Endodermal cell (in vitro differentiated cells): ENCODE measurements around the gene NTN3. TPM values are rescaled to one million over a fixed set of nuclear protein-coding genes. Genes with fewer than 3 reads are reported as not detected.
A peak's percentile ranks its signal among the peaks of the same experiment; 100 is the strongest.
"Not testable (repeated sequence)": the region's sequence is repeated elsewhere in the genome, so short reads cannot be mapped to it uniquely, and the experiment has no call there.

Experiments used
- DNase-seq: peaks from one replicate; pipeline ENCODE4 v3.0.0-alpha.2; 2017
- H3K27ac ChIP-seq: 2 replicates; pipeline ENCODE4 v1.5.1; 2013; ENCODE audit warnings: mild to moderate bottlenecking, low read depth, low read length, moderate library complexity
- H3K27me3 ChIP-seq: 2 replicates; pipeline ENCODE4 v1.6.1; 2013; ENCODE audit warnings: mild to moderate bottlenecking, low read length, moderate library complexity; ENCODE audit not compliant: insufficient read depth, control insufficient read depth, poor library complexity, severe bottlenecking
- H3K36me3 ChIP-seq: 2 replicates; pipeline ENCODE4 v1.7.0; 2013; ENCODE audit warnings: mild to moderate bottlenecking, low read length, moderate library complexity; ENCODE audit not compliant: control insufficient read depth, insufficient read depth
- H3K4me1 ChIP-seq: one replicate; pipeline ENCODE4 v1.7.0; 2013; ENCODE audit warnings: low read length; ENCODE audit not compliant: control insufficient read depth, insufficient read depth
- H3K4me3 ChIP-seq: 2 replicates; pipeline ENCODE4 v1.5.1; 2013; ENCODE audit warnings: mild to moderate bottlenecking, low read length, moderate library complexity
- H3K9ac ChIP-seq: 2 replicates; pipeline ENCODE4 v1.6.1; 2013; ENCODE audit warnings: mild to moderate bottlenecking, low read length, moderate library complexity; ENCODE audit not compliant: poor library complexity, severe bottlenecking; ENCODE audit errors: extremely low read depth
- H3K9me3 ChIP-seq: 2 replicates; pipeline ENCODE4 v1.6.1; 2013; ENCODE audit warnings: mild to moderate bottlenecking, low read length, moderate library complexity; ENCODE audit not compliant: control insufficient read depth
- H3K27ac Mint-ChIP-seq: 2 replicates; pipeline ENCODE4 v1.8.0; 2020; ENCODE audit warnings: mixed read lengths
- H3K27me3 Mint-ChIP-seq: 2 replicates; pipeline ENCODE4 v1.8.0; 2021; ENCODE audit warnings: mild to moderate bottlenecking, mixed read lengths; ENCODE audit not compliant: insufficient read depth
- H3K36me3 Mint-ChIP-seq: 2 replicates; pipeline ENCODE4 v1.8.0; 2020; ENCODE audit warnings: low read depth, mixed read lengths
- H3K4me1 Mint-ChIP-seq: 2 replicates; pipeline ENCODE4 v1.8.0; 2020; ENCODE audit warnings: mixed read lengths
- H3K4me3 Mint-ChIP-seq: 2 replicates; pipeline ENCODE4 v1.8.0; 2020; ENCODE audit warnings: mild to moderate bottlenecking, moderate library complexity, mixed read lengths
- H3K9me3 Mint-ChIP-seq: 2 replicates; pipeline ENCODE4 v1.8.0; 2020; ENCODE audit warnings: mild to moderate bottlenecking, mixed read lengths
- CTCF ChIP-seq: fragments of 200-600 bp; sonication (generic); conservative IDR thresholded peaks from 2 replicates; pipeline ENCODE4 v1.5.0; 2021; ENCODE audit warnings: antibody characterized with exemption, mild to moderate bottlenecking
- WGBS, 2 experiments: methylation state at CpG; one replicate each; pipeline versions ENCODE4 v1.1.5 to v1.1.7; 2013; ENCODE audit warnings: missing lambda C conversion rate in 2 of 2, mixed read lengths in 1 of 2; ENCODE audit not compliant: insufficient coverage in 1 of 2, insufficient read length in 1 of 2; 5-methylcytosine and 5-hydroxymethylcytosine counted together
- total RNA-seq, 2 donors: library from RNA; stranded (reverse); fragmentation: NEBNext Ultra II Directional in 1 of 2; extraction: Animal tissue kit (Norgen Biotek cat#: 25700) in 1 of 2; gene quantifications; 2 replicates in 1 of 2; 3 replicates in 1 of 2; pipeline ENCODE4 v1.2.1, GENCODE V29; 2021

Gene NTN3
- total RNA-seq, 2 donors from 2014 or later, result 0.48 to 0.62 TPM

- H3K27me3 Mint-ChIP-seq, result no peaks in the 10 kb centered on the region
- H3K4me3 ChIP-seq, result no peak overlapping the region
- no peaks in the 10 kb centered on the region for H3K4me1 Mint-ChIP-seq
- H3K27ac ChIP-seq, result no peak overlapping the region
- no peak overlapping the region for H3K4me3 Mint-ChIP-seq
- no peak overlapping the region for H3K9ac ChIP-seq
- no peak for DNase-seq
- 95 to 96% methylated on average over 18 to 24 of the region's 24 CpGs for WGBS, 2 experiments
- H3K36me3 Mint-ChIP-seq, result peaks cover 76% of the 10 kb centered on the region
- H3K9me3 Mint-ChIP-seq, result no peaks in the 10 kb centered on the region
- no peak for TF ChIP-seq CTCF
- H3K36me3 ChIP-seq, result peaks cover 84% of the 10 kb centered on the region
- H3K27me3 ChIP-seq, result no peaks in the 10 kb centered on the region
- no peaks in the 10 kb centered on the region for H3K9me3 ChIP-seq
- H3K4me1 ChIP-seq, result no peaks in the 10 kb centered on the region
- H3K27ac Mint-ChIP-seq, result no peak overlapping the region
Observed at GRCh38 chr16:2437032-2437790, 33.9 kb upstream of the NTN3 start.

DNA sequence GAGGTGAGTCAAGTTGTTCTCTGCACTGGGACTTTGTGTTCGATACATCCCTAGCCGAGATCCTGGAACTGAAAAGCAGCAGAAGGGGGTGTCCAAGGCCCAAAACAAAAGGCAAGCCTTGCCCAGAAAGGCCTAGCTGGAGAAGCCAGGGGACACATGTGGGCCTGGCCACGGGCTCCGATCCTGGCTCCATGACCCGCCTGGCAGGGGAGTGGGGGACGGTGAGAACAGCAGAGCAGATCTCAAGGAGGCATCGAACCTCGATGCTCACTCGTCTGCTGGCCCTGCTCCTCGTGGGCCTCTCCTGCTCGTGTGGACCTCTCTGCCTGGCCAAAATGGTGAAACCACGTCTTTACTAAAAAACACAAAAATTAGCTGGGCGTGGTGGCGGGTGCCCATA, 33.0 kb upstream of the NTN3 start:
- 96% methylated on average over 8 to 14 of the region's 14 CpGs for WGBS, 2 experiments
- peaks cover 70% of the 10 kb centered on the region for H3K36me3 Mint-ChIP-seq
- H3K9me3 ChIP-seq, result no peaks in the 10 kb centered on the region
- no peaks in the 10 kb centered on the region for H3K27me3 Mint-ChIP-seq
- peaks cover 1% of the 10 kb centered on the region for H3K4me1 Mint-ChIP-seq
- H3K9me3 Mint-ChIP-seq, result no peaks in the 10 kb centered on the region
- no peak overlapping the region for H3K27ac Mint-ChIP-seq
- no peaks in the 10 kb centered on the region for H3K27me3 ChIP-seq
- H3K27ac ChIP-seq, result no peak overlapping the region
- peak; percentile 21 for TF ChIP-seq CTCF
- H3K9ac ChIP-seq, result no peak overlapping the region
- no peak overlapping the region for H3K4me3 Mint-ChIP-seq
- H3K4me3 ChIP-seq, result no peak overlapping the region
- no peaks in the 10 kb centered on the region for H3K4me1 ChIP-seq
- peaks cover 75% of the 10 kb centered on the region for H3K36me3 ChIP-seq
- DNase-seq, result peak; percentile 48

GRCh38 chr16:2439598-2439997, 31.5 kb upstream of the NTN3 start:
- no peak overlapping the region for H3K4me3 Mint-ChIP-seq
- Histone ChIP-seq H3K9me3 (no peaks in the 10 kb centered on the region), H3K4me1 (no peaks in the 10 kb centered on the region), H3K4me3 (no peak overlapping the region), H3K27me3 (no peaks in the 10 kb centered on the region), H3K27ac (no peak overlapping the region), H3K9ac (no peak overlapping the region), H3K36me3 (peaks cover 71% of the 10 kb centered on the region)
- peaks cover 2% of the 10 kb centered on the region for H3K4me1 Mint-ChIP-seq
- peaks cover 72% of the 10 kb centered on the region for H3K36me3 Mint-ChIP-seq
- H3K27me3 Mint-ChIP-seq, result no peaks in the 10 kb centered on the region
- TF ChIP-seq CTCF, result no peak
- no peaks in the 10 kb centered on the region for H3K9me3 Mint-ChIP-seq
- 97 to 99% methylated on average over 10 to 11 of the region's 11 CpGs for WGBS, 2 experiments
- no peak overlapping the region for H3K27ac Mint-ChIP-seq
- DNase-seq, result no peak

- not testable (repeated sequence) for H3K9me3 Mint-ChIP-seq, DNase-seq, H3K4me1 ChIP-seq, H3K27ac ChIP-seq, H3K4me3 Mint-ChIP-seq, H3K27me3 Mint-ChIP-seq, H3K9ac ChIP-seq, H3K27me3 ChIP-seq, H3K4me3 ChIP-seq, H3K4me1 Mint-ChIP-seq, H3K9me3 ChIP-seq, H3K27ac Mint-ChIP-seq
- H3K36me3 ChIP-seq, result peaks cover 71% of the 10 kb centered on the region
- H3K36me3 Mint-ChIP-seq, result peaks cover 77% of the 10 kb centered on the region
- WGBS, 2 experiments, result 81 to 89% methylated on average over 11 to 15 of the region's 15 CpGs
Observed at GRCh38 chr16:2441143-2441804, 29.8 kb upstream of the NTN3 start.
